Breast epithelium (tissue), 4 donors: ENCODE results near the gene MMP19. TPM values are rescaled to one million over a fixed set of nuclear protein-coding genes. Genes with fewer than 3 reads are reported as not detected.
A peak's percentile ranks its signal among the peaks of the same experiment; 100 is the strongest.

Source experiments
- DNase-seq, 2 donors: peaks; one replicate each; pipeline ENCODE4 v3.0.0-alpha.2; 2019; ENCODE audit warnings: low spot score in 2 of 2
- H3K27ac ChIP-seq, 2 donors: fragments of 200-600 bp; sonication (generic) in 1 of 2; one replicate each; pipeline ENCODE4 v1.5.1; 2016 to 2019; ENCODE audit warnings: mild to moderate bottlenecking in 1 of 2
- H3K27me3 ChIP-seq, 2 donors: fragments of 200-600 bp; sonication (generic) in 1 of 2; one replicate each; pipeline versions ENCODE4 v1.5.1 to v1.6.0; 2017 to 2019; ENCODE audit warnings: control low read depth in 1 of 2, mild to moderate bottlenecking in 1 of 2
- H3K36me3 ChIP-seq: fragments of 200-600 bp; one replicate; pipeline ENCODE4 v1.5.1; 2019
- H3K4me1 ChIP-seq, 2 donors: fragments of 200-600 bp; sonication (generic); one replicate each; pipeline ENCODE4 v1.5.1; 2016 to 2019; ENCODE audit warnings: control low read depth in 1 of 2
- H3K4me3 ChIP-seq, 3 donors: fragments of 200-600 bp; sonication (generic); 1 replicate in 2 of 3; 2 replicates in 1 of 3; pipeline ENCODE4 v1.5.1; 2016 to 2019; ENCODE audit warnings: mild to moderate bottlenecking in 3 of 3, moderate library complexity in 2 of 3
- H3K9me3 ChIP-seq, 2 donors: fragments of 200-600 bp; sonication (generic) in 1 of 2; one replicate each; pipeline ENCODE4 v1.5.1; 2016 to 2019; ENCODE audit warnings: control low read depth in 1 of 2
- CTCF ChIP-seq, 3 donors: fragments of 450-650 bp; IDR thresholded peaks; one replicate each; pipeline ENCODE4 v1.5.1; 2016 to 2017; ENCODE audit warnings: antibody characterized with exemption in 3 of 3, mild to moderate bottlenecking in 3 of 3, moderate library complexity in 3 of 3
- POLR2A ChIP-seq: fragments of 450-650 bp; IDR thresholded peaks from one replicate; pipeline ENCODE4 v1.6.1; 2016; ENCODE audit warnings: antibody characterized with exemption, mild to moderate bottlenecking, moderate library complexity
- POLR2AphosphoS5 ChIP-seq, 3 donors: sonication (generic); formaldehyde crosslinking; IDR thresholded peaks; one replicate each; pipeline ENCODE4 v1.6.1; 2017; ENCODE audit warnings: antibody characterized with exemption in 3 of 3
- intact Hi-C: fragments of 100-400 bp; cut with DNase I; formaldehyde crosslinking; loops from one replicate; pipeline ENCODE4 v1.15.1; 2023; ENCODE audit warnings: low total_unique reads
- total RNA-seq, 3 donors: library from RNA; depleted of rRNA; stranded (reverse); fragments of >200 nt; gene quantifications; one replicate each; pipeline ENCODE4 v1.1.0, GENCODE V29; 2016

The MMP19 gene
- total RNA-seq, 3 donors from 2014 or later = 21.9 to 50.6 (median 47.9) TPM

GRCh38 chr12:55812088-55812487, 30.6 kb downstream of the MMP19 start:
- no peak for TF ChIP-seq CTCF (IDR thresholded peaks at IDR 0.05)
- no peak for TF ChIP-seq POLR2AphosphoS5 (IDR thresholded peaks at IDR 0.05)
- no peak for TF ChIP-seq POLR2A
- no peak for DNase-seq
- intact Hi-C loops = no loop called here
- H3K36me3 ChIP-seq = no peaks in the 10 kb centered on the region
- H3K4me1 ChIP-seq = peaks cover 0 to 17% of the 10 kb centered on the region in 2 donors
- no peak overlapping the region for H3K27ac ChIP-seq
- H3K9me3 ChIP-seq = no peaks in the 10 kb centered on the region
- no peaks in the 10 kb centered on the region for H3K27me3 ChIP-seq
- no peak overlapping the region for H3K4me3 ChIP-seq

GRCh38 chr12:55809274-55809673, 33.5 kb downstream of the MMP19 start:
- Histone ChIP-seq H3K4me3 (no peak overlapping the region), H3K9me3 (no peaks in the 10 kb centered on the region), H3K27ac (no peak overlapping the region), H3K4me1 (no peaks in the 10 kb centered on the region), H3K27me3 (no peaks in the 10 kb centered on the region), H3K36me3 (no peaks in the 10 kb centered on the region)
- DNase-seq = no peak
- intact Hi-C loops = no loop called here
- no peak for TF ChIP-seq POLR2A
- TF ChIP-seq POLR2AphosphoS5 (IDR thresholded peaks at IDR 0.05) = no peak
- no peak for TF ChIP-seq CTCF (IDR thresholded peaks at IDR 0.05)

- intact Hi-C loops = no loop called here
- H3K27me3 ChIP-seq = no peaks in the 10 kb centered on the region
Measured at GRCh38 chr12:55806982-55807381, 35.8 kb downstream of the MMP19 start.

GRCh38 chr12:55797550-55797949, 45.2 kb downstream of the MMP19 start:
- no peaks in the 10 kb centered on the region for H3K4me1 ChIP-seq
- H3K36me3 ChIP-seq = peaks cover 19% of the 10 kb centered on the region
- no peak overlapping the region for H3K4me3 ChIP-seq
- no peak for DNase-seq
- H3K27ac ChIP-seq = no peak overlapping the region
- no peaks in the 10 kb centered on the region for H3K9me3 ChIP-seq
- no peaks in the 10 kb centered on the region for H3K27me3 ChIP-seq
- TF ChIP-seq POLR2AphosphoS5 (IDR thresholded peaks at IDR 0.05) = no peak
- no peak for TF ChIP-seq CTCF (IDR thresholded peaks at IDR 0.05)
- TF ChIP-seq POLR2A = no peak
- intact Hi-C loops = no loop called here

More at GRCh38 chr12:55806982-55807381, 35.8 kb downstream of the MMP19 start:
- no peaks in the 10 kb centered on the region for H3K36me3 ChIP-seq
- no peak overlapping the region for H3K4me3 ChIP-seq
- no peaks in the 10 kb centered on the region for H3K9me3 ChIP-seq
- DNase-seq = no peak
- no peaks in the 10 kb centered on the region for H3K4me1 ChIP-seq
- no peak overlapping the region for H3K27ac ChIP-seq
- no peak for TF ChIP-seq CTCF (IDR thresholded peaks at IDR 0.05)
- TF ChIP-seq POLR2A = no peak
- no peak for TF ChIP-seq POLR2AphosphoS5 (IDR thresholded peaks at IDR 0.05)

- DNase-seq = no peak
- H3K36me3 ChIP-seq = peaks cover 19% of the 10 kb centered on the region
- TF ChIP-seq POLR2AphosphoS5 (IDR thresholded peaks at IDR 0.05) (no peak), CTCF (IDR thresholded peaks at IDR 0.05) (peak in 1 of 3 donors; percentile 19)
Measured at GRCh38 chr12:55797068-55797467, 45.7 kb downstream of the MMP19 start.

More at GRCh38 chr12:55797068-55797467, 45.7 kb downstream of the MMP19 start:
- Histone ChIP-seq H3K4me1 (no peaks in the 10 kb centered on the region), H3K4me3 (no peak overlapping the region), H3K27ac (no peak overlapping the region), H3K27me3 (no peaks in the 10 kb centered on the region), H3K9me3 (no peaks in the 10 kb centered on the region)
- intact Hi-C loops = no loop called here
